ENCODE measurements around the gene NEK11.

The NEK11 gene

GRCh38 chr3:131393051-131393450, 366.4 kb downstream of the NEK11 start:
- in situ Hi-C loops (cut with MboI; ENCODE audit: low sequenced_read_pairs) = no loop called here

- in situ Hi-C loops (cut with MboI; ENCODE audit: low sequenced_read_pairs) = no loop called here
These were observed 367.2 kb downstream of the NEK11 start for GRCh38 chr3:131393868-131394267.

GRCh38 chr3:131394400-131394799, 367.7 kb downstream of the NEK11 start:
- in situ Hi-C loops (cut with MboI; ENCODE audit: low sequenced_read_pairs) = no loop called here

- in situ Hi-C loops (cut with MboI; ENCODE audit: low sequenced_read_pairs) = no loop called here
These were observed 369.5 kb downstream of the NEK11 start for GRCh38 chr3:131396170-131396569.

- in situ Hi-C loops (cut with MboI; ENCODE audit: low sequenced_read_pairs) = no loop called here
These were observed 371.2 kb downstream of the NEK11 start for GRCh38 chr3:131397889-131398288.

Measured in HL-60/S4 treated with retinoic acid at 250 ng/mL for 4 days and 3 days (cell line).